Activated T-helper 17 cell treated with anti-CD3 and anti-CD28 coated beads, Interleukin-2, amount 50 U/mL, for 72 hours (primary cell): ENCODE data around the gene CCDC88C. TPM values are rescaled to one million over a fixed set of nuclear protein-coding genes. Genes with fewer than 3 reads are reported as not detected.
A peak's percentile ranks its signal among the peaks of the same experiment; 100 is the strongest.
"Not testable (repeated sequence)": the region's sequence is repeated elsewhere in the genome, so short reads cannot be mapped to it uniquely, and the experiment has no call there.

Experiments
- ATAC-seq: fragments of 150-1000 bp; cut with Tn5 transposase; replicated peaks from 2 replicates; pipeline ENCODE4 v1.10.0; 2021; ENCODE audit warnings: mild to moderate bottlenecking, moderate library complexity
- H3K27ac Mint-ChIP-seq: one replicate; pipeline ENCODE4 v1.8.0; 2022; ENCODE audit warnings: mixed read lengths
- H3K27me3 Mint-ChIP-seq: one replicate; pipeline ENCODE4 v1.8.0; 2022; ENCODE audit warnings: mixed read lengths
- H3K36me3 Mint-ChIP-seq: one replicate; pipeline ENCODE4 v1.8.0; 2022; ENCODE audit warnings: low read depth, mild to moderate bottlenecking, mixed read lengths
- H3K4me1 Mint-ChIP-seq: one replicate; pipeline ENCODE4 v1.8.0; 2022; ENCODE audit warnings: mixed read lengths
- H3K4me3 Mint-ChIP-seq: one replicate; pipeline ENCODE4 v1.8.0; 2022; ENCODE audit warnings: mild to moderate bottlenecking, mixed read lengths
- H3K9me3 Mint-ChIP-seq: one replicate; pipeline ENCODE4 v1.8.0; 2022; ENCODE audit warnings: mixed read lengths
- total RNA-seq, 2 donors: library from RNA; stranded (reverse); gene quantifications; one replicate each; pipeline ENCODE4 v1.2.3, GENCODE V29; 2022

The CCDC88C gene, protein sequence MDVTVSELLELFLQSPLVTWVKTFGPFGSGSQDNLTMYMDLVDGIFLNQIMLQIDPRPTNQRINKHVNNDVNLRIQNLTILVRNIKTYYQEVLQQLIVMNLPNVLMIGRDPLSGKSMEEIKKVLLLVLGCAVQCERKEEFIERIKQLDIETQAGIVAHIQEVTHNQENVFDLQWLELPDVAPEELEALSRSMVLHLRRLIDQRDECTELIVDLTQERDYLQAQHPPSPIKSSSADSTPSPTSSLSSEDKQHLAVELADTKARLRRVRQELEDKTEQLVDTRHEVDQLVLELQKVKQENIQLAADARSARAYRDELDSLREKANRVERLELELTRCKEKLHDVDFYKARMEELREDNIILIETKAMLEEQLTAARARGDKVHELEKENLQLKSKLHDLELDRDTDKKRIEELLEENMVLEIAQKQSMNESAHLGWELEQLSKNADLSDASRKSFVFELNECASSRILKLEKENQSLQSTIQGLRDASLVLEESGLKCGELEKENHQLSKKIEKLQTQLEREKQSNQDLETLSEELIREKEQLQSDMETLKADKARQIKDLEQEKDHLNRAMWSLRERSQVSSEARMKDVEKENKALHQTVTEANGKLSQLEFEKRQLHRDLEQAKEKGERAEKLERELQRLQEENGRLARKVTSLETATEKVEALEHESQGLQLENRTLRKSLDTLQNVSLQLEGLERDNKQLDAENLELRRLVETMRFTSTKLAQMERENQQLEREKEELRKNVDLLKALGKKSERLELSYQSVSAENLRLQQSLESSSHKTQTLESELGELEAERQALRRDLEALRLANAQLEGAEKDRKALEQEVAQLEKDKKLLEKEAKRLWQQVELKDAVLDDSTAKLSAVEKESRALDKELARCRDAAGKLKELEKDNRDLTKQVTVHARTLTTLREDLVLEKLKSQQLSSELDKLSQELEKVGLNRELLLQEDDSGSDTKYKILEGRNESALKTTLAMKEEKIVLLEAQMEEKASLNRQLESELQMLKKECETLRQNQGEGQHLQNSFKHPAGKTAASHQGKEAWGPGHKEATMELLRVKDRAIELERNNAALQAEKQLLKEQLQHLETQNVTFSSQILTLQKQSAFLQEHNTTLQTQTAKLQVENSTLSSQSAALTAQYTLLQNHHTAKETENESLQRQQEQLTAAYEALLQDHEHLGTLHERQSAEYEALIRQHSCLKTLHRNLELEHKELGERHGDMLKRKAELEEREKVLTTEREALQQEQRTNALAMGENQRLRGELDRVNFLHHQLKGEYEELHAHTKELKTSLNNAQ (N-terminal part only)
- total RNA-seq, result 100 to 1,000 TPM; 143 to 172 TPM

DNA sequence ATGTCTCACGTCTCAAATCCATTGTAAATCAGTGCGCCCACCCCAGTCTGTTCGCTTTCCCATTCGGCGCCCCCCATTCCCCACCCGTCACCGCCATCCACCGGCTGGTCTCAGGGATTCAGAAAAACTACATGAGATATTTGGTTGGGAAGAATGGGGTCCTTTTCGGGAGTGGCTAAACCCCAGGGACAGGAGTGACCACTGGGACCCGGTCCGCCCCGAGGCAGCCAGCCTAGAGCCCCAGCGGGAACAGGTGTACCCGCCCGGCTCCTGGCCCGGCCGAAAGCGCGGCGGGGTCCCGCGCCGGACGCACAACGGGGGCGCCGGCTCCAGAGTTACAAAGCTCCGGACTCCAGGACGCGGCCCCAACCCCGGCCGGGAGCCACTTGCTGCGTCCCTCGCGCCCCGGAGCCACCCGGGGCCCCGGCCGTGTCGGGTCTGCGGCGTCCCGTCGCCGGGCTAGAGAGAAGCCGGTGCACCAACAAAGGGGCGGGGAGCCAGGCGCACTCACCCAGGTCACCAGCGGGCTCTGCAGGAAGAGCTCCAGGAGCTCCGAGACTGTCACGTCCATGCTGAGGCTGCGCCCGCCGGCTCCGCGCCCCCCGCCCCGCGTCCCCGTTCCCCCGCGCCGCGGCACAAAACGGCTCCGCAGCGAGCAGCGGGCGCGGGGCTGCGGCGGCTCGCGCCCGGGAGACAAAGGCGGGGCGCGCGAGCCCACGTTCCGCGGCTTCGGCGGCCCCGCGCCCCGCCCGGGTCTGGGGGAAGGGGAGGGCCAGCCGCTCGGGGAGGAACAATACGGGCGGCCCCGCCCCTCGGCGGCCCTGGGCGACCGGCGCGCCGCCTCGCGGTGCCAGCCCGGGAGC is at the start of gene CCDC88C:
TSS of gene CCDC88C (minus strand) at position 701 of the 863 bp plus-strand sequence. CDS start at position 571, 130 bp downstream.
- Mint-ChIP-seq H3K36me3 (peaks cover 48% of the 10 kb centered on the region), H3K4me3 (peak within 1 kb of the TSS; percentile 99), H3K27me3 (no peaks in the 10 kb centered on the region), H3K9me3 (no peaks in the 10 kb centered on the region), H3K27ac (peak within 1 kb of the TSS; percentile 98), H3K4me1 (peaks cover 21% of the 10 kb centered on the region)
- peak; percentile 61 for ATAC-seq

DNA sequence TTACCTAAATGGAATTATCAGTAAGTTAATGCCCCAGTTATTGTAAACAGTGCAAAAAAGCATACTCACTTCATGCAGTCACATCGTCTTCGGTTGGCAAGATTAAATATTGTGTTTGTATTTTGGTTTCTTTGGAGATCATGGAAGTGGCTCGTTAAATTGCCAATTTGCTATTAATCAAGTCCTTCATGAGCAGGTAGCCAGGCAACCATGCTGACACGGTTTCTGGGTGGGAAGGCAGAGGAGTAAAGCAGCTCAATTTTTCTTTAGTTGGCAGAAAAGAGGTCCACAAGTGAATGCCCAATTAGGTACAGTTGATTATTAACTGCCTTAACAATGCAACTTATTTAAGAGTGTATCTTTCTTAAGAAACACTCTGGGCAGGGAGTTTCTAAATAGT is 48.6 kb upstream of the CCDC88C start:
- ATAC-seq, result no peak
- H3K36me3 Mint-ChIP-seq, result peaks cover 99% of the 10 kb centered on the region
- peak overlapping the region; percentile 58 for H3K27ac Mint-ChIP-seq
- no peaks in the 10 kb centered on the region for H3K27me3 Mint-ChIP-seq
- no peak overlapping the region for H3K4me3 Mint-ChIP-seq
- peaks cover 22% of the 10 kb centered on the region for H3K4me1 Mint-ChIP-seq
- no peaks in the 10 kb centered on the region for H3K9me3 Mint-ChIP-seq

DNA sequence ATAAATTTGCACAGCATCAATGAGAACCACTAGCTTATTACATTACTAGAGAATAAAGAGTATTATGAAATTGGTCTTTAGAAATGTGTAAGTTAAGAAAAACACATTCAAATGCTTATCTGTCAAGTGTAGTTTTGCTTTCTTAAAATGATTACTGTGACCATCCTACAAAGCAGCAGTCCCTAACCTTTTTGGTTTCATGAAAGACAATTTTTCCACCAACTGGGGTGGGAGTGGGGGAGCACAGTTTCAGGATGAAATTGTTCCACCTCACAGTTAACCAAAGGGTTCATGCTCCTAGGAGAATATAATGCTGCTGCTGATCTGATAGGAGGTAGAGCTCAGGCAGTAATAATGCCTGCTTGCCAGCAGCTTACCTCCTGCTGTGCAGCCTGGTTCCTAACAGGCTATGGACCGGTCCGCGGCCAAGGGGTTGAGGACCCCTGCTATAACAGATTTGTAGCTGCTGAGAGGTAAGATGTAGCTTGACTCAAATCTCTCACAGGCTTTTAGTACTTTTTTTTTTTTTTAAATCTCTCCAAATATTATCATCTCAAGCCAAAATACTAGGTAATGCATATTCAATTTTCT is 47.1 kb upstream of the CCDC88C start:
- peak; percentile 70 for ATAC-seq
- H3K27me3 Mint-ChIP-seq, result no peaks in the 10 kb centered on the region
- H3K36me3 Mint-ChIP-seq, result peaks cover 99% of the 10 kb centered on the region
- H3K4me1 Mint-ChIP-seq, result peaks cover 20% of the 10 kb centered on the region
- H3K4me3 Mint-ChIP-seq, result no peak overlapping the region
- H3K27ac Mint-ChIP-seq, result peak overlapping the region; percentile 23
- H3K9me3 Mint-ChIP-seq, result no peaks in the 10 kb centered on the region

DNA sequence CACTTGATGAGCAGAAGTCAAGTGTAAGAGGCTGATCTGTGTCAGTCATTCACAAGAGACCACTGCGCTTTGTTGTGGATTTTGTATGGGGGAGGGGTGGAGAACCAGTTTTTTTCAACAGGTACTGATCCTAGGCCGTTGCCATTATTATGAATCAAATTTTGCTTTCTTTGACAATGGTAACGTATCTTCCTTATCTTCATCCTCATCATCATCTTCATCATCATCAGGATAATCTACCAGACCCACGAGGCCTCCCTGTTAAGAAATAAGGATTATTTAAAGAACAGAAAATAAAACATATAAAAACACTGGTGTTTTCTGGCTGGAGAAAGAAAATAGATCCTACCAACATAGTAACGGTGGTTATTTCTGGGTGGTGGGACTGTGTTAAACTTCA is 41.0 kb upstream of the CCDC88C start:
- ATAC-seq, result no peak
- Mint-ChIP-seq H3K4me3 (no peak overlapping the region), H3K4me1 (peaks cover 17% of the 10 kb centered on the region), H3K36me3 (peaks cover 96% of the 10 kb centered on the region), H3K27ac (no peak overlapping the region), H3K27me3 (no peaks in the 10 kb centered on the region), H3K9me3 (no peaks in the 10 kb centered on the region)

DNA sequence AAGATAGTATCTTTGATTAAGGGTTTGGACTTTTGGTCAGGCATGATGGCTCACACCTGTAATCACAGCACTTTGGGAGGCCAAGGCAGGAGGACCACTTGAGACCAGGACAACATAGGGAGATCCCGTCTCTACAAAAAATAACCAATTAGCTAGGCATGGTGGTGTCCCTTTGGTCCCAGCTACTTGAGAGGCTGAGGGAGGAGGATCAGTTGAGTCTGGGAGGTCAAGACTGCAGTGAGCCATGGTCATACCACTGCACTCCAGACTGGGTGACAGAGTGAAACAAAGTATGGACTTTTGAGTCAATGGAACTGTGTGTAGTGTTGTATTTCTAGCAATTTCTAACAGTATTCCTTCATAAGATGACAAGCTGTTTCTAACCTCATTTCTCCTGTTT is 38.7 kb upstream of the CCDC88C start:
- Mint-ChIP-seq H3K4me1 (peaks cover 9% of the 10 kb centered on the region), H3K9me3 (no peaks in the 10 kb centered on the region), H3K4me3 (no peak overlapping the region), H3K36me3 (peaks cover 73% of the 10 kb centered on the region), H3K27ac (no peak overlapping the region), H3K27me3 (no peaks in the 10 kb centered on the region)
- no peak for ATAC-seq

DNA sequence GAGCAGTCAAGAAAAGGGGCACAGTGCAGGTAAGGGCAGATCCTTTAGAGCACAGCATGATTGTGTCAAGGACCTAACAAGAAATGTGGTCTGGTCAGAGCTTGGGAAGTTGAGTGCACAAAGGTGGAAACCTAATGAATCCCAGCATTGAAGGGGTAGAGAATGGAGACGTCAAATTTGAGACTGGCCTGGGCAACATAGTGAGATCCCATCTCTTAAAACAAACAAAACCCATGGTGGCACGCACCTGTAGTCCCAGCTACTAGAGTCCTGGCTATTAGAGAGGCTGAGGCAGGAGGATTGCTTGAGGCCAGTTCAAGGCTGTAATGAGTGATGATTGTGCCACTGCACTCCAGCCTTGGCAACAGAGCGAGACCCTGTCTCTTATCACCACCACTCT is 37.0 kb upstream of the CCDC88C start:
- H3K27ac Mint-ChIP-seq, result no peak overlapping the region
- ATAC-seq, result no peak

DNA sequence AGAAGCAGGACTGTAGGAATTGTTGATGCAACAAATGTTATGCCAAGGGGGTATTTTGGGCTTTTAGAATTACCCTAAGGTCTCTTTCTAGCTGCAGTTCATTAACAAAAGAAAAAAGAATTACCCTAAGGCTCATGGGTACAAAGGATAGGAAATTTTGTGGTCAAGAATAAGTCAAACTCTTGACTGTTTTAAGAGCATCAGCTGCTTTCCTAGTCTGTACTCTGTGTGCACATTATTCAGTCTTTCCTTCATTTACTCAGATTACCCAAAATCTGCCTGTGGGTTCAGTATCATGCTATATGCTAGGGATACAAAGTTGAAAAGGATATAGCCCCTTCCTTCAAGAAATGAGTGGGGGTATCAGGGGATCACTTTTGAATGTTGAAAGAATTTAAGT is 36.5 kb upstream of the CCDC88C start:
- no peak for ATAC-seq
- H3K4me3 Mint-ChIP-seq, result no peak overlapping the region
- no peak overlapping the region for H3K27ac Mint-ChIP-seq
- H3K27me3 Mint-ChIP-seq, result no peaks in the 10 kb centered on the region
- H3K4me1 Mint-ChIP-seq, result peaks cover 7% of the 10 kb centered on the region
- H3K9me3 Mint-ChIP-seq, result no peaks in the 10 kb centered on the region
- H3K36me3 Mint-ChIP-seq, result peaks cover 51% of the 10 kb centered on the region

More for the DNA sequence above, 37.0 kb upstream of the CCDC88C start:
- H3K4me1 Mint-ChIP-seq, result peaks cover 7% of the 10 kb centered on the region
- no peak overlapping the region for H3K4me3 Mint-ChIP-seq
- no peaks in the 10 kb centered on the region for H3K9me3 Mint-ChIP-seq
- peaks cover 56% of the 10 kb centered on the region for H3K36me3 Mint-ChIP-seq
- H3K27me3 Mint-ChIP-seq, result no peaks in the 10 kb centered on the region

DNA sequence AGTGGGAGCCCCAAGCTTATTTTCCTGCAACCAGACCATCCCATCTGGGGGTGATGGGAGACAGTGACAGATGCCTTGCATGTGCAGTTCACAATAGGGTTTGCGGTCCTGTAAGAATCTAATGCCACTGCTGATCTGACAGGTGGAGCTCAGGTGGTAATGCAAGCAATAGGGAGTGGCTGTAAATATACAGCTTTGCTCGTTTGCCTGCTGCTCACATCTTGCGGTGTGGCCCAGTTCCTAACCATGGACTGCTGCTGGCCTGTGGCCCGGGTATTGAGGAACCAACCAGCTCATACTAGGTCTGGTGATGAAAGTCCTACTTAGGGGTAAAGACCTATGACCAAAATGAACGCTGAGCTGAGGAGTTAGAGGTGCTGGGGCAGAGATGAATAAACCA is 36.1 kb upstream of the CCDC88C start:
- ATAC-seq, result no peak
- Mint-ChIP-seq H3K27ac (no peak overlapping the region), H3K36me3 (peaks cover 47% of the 10 kb centered on the region), H3K9me3 (no peaks in the 10 kb centered on the region), H3K4me1 (peaks cover 7% of the 10 kb centered on the region), H3K4me3 (no peak overlapping the region), H3K27me3 (no peaks in the 10 kb centered on the region)

DNA sequence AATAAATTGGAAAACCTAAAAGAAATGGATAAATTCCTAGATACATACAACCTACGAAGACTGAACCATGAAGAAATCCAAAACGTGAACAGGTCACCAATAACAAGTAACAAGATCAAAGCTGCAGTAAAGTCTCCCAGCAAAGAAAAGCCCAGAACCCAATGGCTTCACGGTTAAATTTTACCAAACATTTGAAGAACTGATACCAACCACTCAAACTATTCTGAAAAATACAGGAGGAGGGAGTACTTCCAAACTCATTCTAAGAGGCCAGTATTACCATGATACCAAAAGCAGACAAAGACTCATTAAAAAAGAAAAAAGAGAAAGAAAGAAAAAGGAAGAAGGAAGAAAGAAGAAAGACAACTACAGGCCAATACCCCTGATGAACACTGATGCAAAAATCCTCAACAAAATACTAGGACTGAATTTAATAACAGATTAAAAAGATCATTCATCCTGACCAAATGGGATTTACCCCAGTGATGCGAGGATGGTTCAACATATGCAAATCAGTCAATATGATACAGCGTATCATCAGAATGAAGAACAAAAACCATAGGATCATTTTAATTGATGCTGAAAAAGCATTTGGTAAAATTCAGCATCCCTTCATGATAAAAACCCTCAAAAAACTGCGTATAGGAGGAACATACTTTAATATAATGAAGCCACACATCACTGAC is 26.9 kb upstream of the CCDC88C start:
- ATAC-seq, result no peak
- Mint-ChIP-seq H3K4me1 (no peaks in the 10 kb centered on the region), H3K4me3 (no peak overlapping the region), H3K27ac (no peak overlapping the region), H3K9me3 (no peaks in the 10 kb centered on the region), H3K36me3 (no peaks in the 10 kb centered on the region), H3K27me3 (peaks cover 8% of the 10 kb centered on the region)

DNA sequence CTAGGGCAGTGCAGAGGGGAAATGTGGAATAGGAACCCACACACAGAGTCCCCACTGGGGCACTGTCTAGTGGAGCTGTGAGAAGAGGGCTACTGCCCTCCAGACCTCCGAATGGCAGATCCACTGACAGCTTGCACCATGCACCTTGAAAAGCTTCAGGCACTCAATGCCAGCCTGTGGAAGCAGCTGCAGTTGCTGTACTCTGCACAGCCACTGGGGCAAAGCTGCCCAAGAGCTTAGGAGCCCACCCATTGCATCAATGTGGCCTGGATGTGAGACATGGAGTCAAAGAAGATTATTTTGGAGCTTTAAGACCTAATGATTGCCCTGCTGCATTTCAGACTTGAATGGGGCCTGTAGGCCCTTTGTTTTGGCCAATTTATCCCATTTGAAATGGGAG is 21.7 kb upstream of the CCDC88C start:
- H3K27ac Mint-ChIP-seq, result no peak overlapping the region
- no peak for ATAC-seq
- H3K27me3 Mint-ChIP-seq, result peaks cover 8% of the 10 kb centered on the region
- no peaks in the 10 kb centered on the region for H3K36me3 Mint-ChIP-seq
- no peaks in the 10 kb centered on the region for H3K4me1 Mint-ChIP-seq
- H3K4me3 Mint-ChIP-seq, result no peak overlapping the region
- no peaks in the 10 kb centered on the region for H3K9me3 Mint-ChIP-seq

DNA sequence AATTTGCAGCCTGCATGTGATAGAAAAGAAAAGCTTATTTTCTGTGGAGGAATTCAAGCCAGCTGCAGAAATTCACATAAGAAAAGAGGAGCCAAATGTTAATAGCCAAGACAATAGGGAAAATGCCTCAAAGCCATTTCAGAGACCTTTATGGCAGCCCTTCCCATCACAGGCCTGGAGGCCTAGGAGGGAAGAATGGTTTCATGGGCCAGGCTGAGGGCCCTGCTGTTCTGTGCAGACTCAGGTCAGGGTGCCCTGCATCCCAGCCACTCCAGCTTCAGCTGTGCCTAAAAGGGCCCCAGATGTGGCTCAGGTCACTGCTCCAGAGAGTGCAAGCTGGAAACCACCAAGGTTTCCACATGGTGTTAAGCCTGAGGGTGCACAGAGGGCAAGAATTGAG is 21.2 kb upstream of the CCDC88C start:
- no peak overlapping the region for H3K27ac Mint-ChIP-seq
- ATAC-seq, result no peak
- peaks cover 8% of the 10 kb centered on the region for H3K27me3 Mint-ChIP-seq
- no peak overlapping the region for H3K4me3 Mint-ChIP-seq
- no peaks in the 10 kb centered on the region for H3K36me3 Mint-ChIP-seq
- H3K9me3 Mint-ChIP-seq, result no peaks in the 10 kb centered on the region
- no peaks in the 10 kb centered on the region for H3K4me1 Mint-ChIP-seq

DNA sequence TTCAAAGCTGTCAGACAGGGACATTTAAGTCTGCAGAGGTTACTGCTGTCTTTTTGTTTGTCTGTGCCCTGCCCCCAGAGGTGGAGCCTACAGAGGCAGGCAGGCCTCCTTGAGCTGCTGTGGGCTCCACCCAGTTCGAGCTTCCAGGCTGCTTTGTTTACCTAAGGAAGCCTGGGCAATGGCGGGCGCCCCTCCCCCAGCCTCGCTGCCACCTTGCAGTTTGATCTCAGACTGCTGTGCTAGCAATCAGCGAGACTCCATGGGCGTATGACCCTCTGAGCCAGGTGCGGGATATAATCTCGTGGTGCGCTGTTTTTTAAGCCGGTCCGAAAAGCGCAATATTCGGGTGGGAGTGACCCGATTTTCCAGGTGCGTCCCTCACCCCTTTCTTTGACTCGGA is 18.6 kb upstream of the CCDC88C start:
- not testable (repeated sequence) for H3K4me1 Mint-ChIP-seq, H3K36me3 Mint-ChIP-seq, H3K27me3 Mint-ChIP-seq, H3K4me3 Mint-ChIP-seq, H3K9me3 Mint-ChIP-seq, ATAC-seq, H3K27ac Mint-ChIP-seq

DNA sequence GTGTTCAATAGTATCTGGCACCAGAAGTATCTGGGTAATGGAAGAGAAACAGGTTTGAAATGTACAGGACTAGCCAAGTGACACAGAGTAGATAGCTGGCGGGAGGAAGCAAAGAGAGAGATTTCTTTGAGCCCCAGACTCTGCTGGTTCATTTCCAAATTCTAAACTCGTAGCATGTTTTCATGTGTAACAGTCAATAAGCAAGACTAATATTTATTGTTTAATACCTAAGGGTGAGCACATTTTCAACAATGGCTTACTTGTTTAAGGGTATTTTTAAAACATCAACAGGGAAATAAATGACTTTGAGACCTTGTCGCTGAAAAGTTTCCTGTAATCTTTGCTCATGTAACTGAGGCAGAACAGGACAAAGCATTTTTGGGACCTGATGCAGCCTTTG is 11.8 kb upstream of the CCDC88C start:
- peaks cover 10% of the 10 kb centered on the region for H3K4me1 Mint-ChIP-seq
- H3K27ac Mint-ChIP-seq, result no peak overlapping the region
- ATAC-seq, result no peak
- H3K36me3 Mint-ChIP-seq, result no peaks in the 10 kb centered on the region
- H3K27me3 Mint-ChIP-seq, result no peaks in the 10 kb centered on the region
- no peaks in the 10 kb centered on the region for H3K9me3 Mint-ChIP-seq
- no peak overlapping the region for H3K4me3 Mint-ChIP-seq
